ENCODE results near the gene PLXND1.
"Not testable (repeated sequence)": the region's sequence is repeated elsewhere in the genome, so short reads cannot be mapped to it uniquely, and the experiment has no call there.

PLXND1 gene

DNA sequence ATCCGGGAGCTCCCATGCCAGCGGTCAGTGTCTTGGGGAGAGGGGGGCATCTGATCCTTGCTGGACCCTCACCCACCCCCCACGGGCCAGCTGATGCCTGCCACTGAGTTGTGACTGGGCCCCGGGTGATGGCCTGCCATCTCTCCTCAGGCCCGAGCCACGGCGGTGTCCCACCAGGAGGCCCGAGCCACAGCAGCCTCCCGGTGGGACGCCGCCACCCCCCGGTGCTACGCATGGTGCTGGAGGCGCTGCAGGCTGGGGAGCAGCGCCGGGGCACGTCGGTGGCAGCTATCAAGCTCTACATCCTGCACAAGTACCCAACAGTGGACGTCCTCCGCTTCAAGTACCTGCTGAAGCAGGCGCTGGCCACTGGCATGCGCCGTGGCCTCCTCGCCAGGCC lies 59.2 kb downstream of the PLXND1 start:
- DNase-seq: no peak

DNA sequence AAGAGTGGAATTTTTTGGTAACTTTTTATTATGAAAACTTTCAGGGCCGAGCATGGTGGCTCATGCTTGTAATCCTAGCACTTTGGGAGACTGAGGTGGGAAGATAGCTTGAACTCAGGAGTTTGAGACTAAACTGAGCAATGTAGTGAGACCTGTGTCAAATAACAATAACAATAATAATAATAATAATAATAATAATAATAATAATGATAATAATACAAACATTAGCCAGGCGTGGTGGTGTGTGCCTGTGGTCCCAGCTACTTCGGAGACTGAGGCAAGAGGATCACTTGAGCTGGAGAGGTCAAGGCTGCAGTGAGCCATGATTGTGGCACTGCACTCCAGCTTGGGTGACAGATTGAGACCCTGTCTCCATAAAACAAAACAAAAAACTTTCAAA lies 60.5 kb downstream of the PLXND1 start:
- DNase-seq: not testable (repeated sequence)

DNA sequence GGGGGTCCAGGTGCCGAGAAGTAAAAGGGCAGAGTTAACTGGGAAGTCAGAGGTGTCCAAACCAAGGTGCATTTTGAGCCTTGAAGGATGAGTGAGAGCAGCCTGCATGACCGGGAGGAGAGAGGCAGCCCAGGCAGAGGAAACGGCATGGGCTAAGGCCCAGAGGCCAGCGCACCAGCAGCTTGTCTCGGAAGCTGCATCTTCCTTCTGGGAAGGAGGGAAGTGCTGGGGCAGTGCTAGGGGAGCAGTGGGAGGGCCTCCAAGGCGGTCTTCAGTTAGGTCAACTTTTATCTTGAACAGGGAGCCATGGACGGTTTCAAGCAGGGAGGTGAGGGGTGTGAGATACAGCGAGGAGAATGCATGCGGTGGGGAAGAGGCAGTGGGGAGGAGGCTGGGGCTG lies 62.5 kb downstream of the PLXND1 start:
- DNase-seq: no peak

DNA sequence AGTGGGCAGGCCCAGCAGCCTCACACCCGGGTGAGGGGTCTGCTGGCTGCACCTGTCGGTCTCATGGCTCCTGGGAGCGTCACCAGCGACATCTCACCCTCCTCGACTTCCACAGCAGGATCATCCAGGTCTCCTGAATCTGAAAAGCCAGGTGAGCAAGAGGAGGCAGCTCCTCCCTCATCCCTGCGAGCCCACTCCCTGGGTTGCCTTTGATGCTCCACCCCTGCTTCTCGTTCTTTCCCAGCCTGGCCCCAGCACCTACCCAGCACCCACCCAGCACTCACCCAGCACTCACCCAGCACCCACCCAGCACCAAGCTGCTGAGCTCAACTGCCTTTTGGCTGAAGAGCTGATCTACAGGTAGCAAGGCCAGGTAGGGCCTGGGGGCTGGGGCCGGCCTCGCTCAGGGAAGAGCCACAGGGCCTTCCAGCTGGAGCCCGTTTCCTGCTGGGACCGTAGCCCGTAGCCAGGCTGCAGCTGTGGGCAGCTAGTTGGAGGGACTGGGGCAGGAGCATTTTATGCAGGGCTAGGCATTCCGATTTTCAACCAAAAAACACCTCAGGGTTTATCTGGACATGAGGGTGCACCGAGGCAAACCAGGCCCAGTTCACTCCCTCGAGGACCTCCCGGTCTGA lies 63.2 kb downstream of the PLXND1 start, which contains the start of gene H1-8:
Gene H1-8 (plus strand): TSS at position 20 of the 635 bp plus-strand sequence. CDS start 44 bp downstream, at position 64.
- no peak for DNase-seq

DNA sequence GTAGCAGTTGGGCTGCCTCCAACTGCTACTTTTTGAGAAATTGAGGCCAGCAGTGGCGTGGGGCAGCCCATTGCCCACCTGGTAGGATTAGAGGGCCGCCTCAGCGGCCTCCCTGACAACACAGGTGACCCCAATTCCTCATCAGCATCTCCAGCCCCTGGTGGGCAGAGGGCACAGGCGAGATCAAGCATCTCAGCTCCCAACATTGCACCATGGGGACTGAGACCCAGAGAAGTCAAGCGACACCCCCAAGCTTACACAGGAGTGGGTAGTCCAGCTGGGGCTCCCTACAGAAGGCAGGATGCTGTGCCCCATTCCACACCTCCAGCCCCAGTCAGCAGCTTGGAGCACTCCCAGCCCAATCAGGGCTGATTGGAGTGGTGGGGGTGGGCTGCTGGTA lies 63.7 kb downstream of the PLXND1 start:
- DNase-seq: no peak

DNA sequence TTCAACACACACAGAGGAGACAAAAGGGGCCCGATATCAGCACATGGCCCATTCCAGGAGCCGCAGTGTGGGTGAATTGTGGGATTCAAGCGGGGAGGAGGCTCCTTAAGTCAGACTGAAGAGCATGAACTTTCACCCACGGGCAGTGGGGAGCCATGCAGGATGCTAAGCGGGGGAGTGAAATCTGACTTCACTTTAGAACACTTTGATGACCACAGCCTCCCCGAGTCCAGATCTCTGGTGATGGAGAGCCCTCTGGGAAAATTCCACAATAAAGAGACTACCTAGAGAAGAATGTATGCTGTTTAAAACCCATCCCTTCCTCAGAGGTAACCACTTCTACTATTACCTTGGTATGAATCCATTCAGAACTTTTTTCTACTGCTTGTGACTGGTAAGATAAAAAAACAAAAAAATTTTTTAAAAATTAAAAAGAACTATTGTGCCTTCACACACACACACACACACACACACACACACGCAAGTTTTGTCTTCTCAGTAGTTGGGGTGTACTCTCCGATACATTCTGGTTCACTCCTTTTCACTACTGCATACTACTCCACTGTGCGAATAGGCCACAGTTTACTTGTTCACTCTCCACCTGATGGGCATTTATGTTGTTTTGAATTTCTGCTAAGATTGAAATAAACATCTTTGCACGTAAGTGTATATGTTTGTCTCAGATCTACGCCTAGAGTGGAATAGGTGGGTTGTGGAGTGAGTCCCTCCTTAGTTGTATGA lies 65.5 kb downstream of the PLXND1 start:
- no peak for DNase-seq

DNA sequence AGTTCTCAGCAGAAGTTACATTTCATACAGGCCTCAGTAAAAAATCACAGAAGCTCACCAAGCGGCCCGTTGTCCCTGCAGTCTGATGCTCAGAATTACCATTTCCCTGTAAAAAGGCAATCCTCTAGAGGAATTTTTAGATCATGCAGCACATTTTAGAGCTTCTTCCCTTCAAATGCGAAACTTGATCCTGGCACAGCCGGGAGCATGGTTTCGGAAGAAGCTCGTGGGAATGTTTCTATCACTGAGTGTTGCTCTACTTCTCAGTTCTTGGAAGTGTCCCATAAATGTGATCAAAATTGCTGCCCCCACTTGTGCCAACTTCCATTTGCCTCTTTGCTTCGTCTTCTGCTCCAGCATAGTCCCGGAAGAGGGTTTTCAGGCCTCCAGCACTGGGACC lies 67.3 kb downstream of the PLXND1 start:
- no peak for DNase-seq

DNA sequence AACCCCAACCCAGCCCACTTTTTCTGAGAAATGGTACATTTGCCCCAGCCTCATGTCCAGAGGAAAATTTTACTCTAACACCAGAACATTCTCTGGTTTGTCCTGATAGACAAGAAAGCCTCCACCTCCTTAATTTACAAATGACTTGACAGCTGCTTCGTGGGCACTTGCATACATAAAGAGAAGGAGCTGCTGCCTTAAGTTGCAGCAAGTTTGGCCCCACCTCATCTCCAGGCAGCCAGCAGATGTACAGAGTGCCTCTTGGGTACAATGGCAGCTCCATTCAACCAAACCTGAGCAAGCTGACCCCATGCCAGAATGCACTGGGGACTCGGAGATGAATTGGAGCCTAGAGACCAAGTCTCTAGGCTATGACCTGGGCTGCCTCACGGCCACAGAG lies 69.7 kb downstream of the PLXND1 start:
- no peak for DNase-seq

DNA sequence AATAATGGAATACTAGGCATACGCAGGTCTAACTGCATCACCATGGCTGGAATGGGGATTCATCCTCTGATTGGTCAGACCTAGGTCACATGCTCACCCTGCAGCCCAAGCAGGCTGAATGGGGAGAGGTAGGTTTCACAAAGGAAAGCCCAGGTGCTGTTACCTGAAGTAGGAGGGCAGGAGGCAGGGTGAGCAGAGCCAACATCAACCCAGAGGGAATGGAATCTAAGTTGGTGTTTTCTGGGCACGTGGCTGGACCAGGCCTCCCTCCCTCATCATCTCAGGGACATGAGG lies 70.2 kb downstream of the PLXND1 start:
- DNase-seq: no peak

DNA sequence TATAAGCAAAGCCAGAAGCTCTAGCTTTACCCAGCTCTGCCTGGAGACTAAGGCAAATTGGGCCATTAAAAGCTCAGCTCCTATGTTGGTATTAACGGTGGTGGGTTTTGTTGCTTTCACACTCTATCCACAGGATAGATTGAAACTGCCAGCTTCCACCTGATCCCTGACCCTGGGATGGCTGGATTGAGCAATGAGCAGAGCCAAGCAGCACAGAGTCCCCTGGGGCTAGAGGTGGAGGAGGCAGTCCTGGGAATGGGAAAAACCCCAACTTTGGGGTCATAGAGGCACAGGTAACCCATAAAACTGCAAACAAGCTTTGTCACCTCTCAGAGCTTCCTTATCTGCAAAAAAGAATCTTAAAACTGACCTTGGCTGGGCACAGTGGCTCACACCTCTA lies 71.4 kb downstream of the PLXND1 start:
- no peak for DNase-seq

DNA sequence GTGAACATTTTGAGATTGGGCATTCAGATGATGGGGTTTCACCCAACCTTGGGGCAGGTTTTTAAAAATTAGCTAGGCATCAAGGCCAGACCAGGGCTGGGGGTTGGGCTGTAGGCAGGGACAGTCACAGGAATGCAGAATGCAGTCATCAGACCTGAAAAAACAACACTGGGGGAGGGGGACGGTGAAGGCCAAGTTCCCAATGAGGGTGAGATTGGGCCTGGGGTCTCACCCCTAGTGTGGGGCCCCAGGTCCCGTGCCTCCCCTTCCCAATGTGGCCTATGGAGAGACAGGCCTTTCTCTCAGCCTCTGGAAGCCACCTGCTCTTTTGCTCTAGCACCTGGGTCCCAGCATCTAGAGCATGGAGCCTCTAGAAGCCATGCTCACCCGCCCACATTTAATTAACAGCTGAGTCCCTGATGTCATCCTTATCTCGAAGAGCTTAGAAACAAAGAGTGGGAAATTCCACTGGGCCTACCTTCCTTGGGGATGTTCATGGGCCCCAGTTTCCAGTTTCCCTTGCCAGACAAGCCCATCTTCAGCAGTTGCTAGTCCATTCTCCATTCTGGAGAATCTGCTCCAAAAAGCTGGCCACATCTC lies 71.9 kb downstream of the PLXND1 start:
- no peak for DNase-seq

DNA sequence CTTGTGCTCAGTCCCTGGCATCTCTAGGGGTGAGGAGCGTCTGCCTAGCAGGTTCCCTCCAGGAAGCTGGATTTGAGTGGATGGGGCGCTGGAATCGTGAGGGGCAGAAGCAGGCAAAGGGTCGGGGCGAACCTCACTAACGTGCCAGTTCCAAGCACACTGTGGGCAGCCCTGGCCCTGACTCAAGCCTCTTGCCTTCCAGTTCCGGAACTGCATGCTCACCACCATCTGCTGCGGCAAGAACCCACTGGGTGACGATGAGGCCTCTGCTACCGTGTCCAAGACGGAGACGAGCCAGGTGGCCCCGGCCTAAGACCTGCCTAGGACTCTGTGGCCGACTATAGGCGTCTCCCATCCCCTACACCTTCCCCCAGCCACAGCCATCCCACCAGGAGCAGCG lies 73.1 kb downstream of the PLXND1 start:
- DNase-seq: no peak

DNA sequence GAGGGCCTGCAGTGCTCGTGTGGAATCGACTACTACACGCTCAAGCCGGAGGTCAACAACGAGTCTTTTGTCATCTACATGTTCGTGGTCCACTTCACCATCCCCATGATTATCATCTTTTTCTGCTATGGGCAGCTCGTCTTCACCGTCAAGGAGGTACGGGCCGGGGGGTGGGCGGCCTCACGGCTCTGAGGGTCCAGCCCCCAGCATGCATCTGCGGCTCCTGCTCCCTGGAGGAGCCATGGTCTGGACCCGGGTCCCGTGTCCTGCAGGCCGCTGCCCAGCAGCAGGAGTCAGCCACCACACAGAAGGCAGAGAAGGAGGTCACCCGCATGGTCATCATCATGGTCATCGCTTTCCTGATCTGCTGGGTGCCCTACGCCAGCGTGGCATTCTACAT lies 74.2 kb downstream of the PLXND1 start:
- DNase-seq: no peak

DNA sequence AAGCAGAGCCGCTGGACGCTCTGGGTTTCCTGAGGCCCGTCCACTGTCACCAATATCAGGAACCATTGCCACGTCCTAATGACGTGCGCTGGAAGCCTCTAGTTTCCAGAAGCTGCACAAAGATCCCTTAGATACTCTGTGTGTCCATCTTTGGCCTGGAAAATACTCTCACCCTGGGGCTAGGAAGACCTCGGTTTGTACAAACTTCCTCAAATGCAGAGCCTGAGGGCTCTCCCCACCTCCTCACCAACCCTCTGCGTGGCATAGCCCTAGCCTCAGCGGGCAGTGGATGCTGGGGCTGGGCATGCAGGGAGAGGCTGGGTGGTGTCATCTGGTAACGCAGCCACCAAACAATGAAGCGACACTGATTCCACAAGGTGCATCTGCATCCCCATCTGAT lies 74.8 kb downstream of the PLXND1 start:
- no peak for DNase-seq

DNA sequence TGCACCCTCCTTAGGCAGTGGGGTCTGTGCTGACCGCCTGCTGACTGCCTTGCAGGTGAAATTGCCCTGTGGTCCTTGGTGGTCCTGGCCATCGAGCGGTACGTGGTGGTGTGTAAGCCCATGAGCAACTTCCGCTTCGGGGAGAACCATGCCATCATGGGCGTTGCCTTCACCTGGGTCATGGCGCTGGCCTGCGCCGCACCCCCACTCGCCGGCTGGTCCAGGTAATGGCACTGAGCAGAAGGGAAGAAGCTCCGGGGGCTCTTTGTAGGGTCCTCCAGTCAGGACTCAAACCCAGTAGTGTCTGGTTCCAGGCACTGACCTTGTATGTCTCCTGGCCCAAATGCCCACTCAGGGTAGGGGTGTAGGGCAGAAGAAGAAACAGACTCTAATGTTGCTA lies 75.7 kb downstream of the PLXND1 start:
- no peak for DNase-seq

DNA sequence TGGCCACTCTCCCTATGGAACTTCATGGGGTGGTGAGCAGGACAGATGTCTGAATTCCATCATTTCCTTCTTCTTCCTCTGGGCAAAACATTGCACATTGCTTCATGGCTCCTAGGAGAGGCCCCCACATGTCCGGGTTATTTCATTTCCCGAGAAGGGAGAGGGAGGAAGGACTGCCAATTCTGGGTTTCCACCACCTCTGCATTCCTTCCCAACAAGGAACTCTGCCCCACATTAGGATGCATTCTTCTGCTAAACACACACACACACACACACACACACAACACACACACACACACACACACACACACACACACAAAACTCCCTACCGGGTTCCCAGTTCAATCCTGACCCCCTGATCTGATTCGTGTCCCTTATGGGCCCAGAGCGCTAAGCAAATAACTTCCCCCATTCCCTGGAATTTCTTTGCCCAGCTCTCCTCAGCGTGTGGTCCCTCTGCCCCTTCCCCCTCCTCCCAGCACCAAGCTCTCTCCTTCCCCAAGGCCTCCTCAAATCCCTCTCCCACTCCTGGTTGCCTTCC lies 76.2 kb downstream of the PLXND1 start:
- no peak for DNase-seq

DNA sequence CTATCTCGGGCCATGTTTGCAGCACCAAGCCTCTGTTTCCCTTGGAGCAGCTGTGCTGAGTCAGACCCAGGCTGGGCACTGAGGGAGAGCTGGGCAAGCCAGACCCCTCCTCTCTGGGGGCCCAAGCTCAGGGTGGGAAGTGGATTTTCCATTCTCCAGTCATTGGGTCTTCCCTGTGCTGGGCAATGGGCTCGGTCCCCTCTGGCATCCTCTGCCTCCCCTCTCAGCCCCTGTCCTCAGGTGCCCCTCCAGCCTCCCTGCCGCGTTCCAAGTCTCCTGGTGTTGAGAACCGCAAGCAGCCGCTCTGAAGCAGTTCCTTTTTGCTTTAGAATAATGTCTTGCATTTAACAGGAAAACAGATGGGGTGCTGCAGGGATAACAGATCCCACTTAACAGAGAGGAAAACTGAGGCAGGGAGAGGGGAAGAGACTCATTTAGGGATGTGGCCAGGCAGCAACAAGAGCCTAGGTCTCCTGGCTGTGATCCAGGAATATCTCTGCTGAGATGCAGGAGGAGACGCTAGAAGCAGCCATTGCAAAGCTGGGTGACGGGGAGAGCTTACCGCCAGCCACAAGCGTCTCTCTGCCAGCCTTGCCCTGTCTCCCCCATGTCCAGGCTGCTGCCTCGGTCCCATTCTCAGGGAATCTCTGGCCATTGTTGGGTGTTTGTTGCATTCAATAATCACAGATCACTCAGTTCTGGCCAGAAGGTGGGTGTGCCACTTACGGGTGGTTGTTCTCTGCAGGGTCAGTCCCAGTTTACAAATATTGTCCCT lies 76.9 kb downstream of the PLXND1 start:
- DNase-seq: no peak

DNA sequence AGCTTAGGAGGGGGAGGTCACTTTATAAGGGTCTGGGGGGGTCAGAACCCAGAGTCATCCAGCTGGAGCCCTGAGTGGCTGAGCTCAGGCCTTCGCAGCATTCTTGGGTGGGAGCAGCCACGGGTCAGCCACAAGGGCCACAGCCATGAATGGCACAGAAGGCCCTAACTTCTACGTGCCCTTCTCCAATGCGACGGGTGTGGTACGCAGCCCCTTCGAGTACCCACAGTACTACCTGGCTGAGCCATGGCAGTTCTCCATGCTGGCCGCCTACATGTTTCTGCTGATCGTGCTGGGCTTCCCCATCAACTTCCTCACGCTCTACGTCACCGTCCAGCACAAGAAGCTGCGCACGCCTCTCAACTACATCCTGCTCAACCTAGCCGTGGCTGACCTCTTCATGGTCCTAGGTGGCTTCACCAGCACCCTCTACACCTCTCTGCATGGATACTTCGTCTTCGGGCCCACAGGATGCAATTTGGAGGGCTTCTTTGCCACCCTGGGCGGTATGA lies 77.8 kb downstream of the PLXND1 start, which contains the start of gene RHO:
Gene RHO (plus strand): TSS at position 51 of the 512 bp plus-strand sequence. CDS start 95 bp downstream, at position 146.
- no peak for DNase-seq

DNA sequence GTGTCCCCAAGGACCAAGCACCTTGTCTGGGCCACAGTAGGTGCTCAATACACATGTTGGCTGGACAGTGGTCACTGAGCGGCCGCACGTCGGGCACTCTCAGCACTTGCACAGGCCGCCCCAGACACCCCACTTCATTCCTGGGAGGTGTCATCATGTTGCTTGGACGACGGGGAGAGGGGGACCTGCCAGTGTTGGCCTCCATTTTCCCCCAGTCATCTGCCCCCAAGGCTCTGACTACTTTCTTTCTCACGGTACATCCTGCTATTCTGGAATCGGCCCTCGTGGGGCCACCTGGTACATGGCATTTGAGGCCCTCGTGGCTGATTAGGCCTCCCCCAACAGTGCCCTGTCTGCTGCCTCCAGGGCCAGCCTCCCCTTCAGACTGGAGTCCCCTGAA lies 79.2 kb downstream of the PLXND1 start:
- no peak for DNase-seq

DNA sequence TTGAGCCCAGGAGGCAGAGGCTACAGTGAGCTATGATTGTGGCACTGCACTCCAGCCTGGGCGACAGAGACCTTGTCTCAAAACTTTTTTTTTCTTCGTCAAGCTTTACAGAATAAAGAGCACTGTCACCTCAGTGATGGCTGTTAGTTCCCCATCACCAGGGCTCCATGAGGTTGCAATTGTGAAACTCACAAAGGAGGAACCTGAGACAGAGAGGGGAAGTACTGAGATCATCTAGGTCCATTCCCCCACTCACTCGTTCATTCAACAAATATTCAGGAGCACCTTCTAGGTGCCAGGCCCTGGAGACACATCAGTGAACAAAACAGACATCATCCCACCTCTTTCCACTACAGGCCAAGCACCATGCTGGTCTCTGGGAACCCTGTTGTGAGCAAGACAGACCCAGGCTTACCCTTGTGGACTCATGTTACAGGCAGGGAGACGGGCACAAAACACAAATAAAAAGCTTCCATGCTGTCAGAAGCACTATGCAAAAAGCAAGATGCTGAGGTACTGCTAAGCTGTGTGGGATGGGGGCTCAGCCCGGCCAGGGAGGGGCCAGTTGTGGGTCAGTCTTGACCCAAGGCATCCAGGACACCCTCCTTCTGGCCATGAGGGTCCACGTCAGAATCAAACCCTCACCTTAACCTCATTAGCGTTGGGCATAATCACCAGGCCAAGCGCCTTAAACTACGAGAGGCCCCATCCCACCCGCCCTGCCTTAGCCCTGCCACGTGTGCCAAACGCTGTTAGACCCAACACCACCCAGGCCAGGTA lies 80.2 kb downstream of the PLXND1 start:
- peak; percentile 30 to 71 for DNase-seq

DNA sequence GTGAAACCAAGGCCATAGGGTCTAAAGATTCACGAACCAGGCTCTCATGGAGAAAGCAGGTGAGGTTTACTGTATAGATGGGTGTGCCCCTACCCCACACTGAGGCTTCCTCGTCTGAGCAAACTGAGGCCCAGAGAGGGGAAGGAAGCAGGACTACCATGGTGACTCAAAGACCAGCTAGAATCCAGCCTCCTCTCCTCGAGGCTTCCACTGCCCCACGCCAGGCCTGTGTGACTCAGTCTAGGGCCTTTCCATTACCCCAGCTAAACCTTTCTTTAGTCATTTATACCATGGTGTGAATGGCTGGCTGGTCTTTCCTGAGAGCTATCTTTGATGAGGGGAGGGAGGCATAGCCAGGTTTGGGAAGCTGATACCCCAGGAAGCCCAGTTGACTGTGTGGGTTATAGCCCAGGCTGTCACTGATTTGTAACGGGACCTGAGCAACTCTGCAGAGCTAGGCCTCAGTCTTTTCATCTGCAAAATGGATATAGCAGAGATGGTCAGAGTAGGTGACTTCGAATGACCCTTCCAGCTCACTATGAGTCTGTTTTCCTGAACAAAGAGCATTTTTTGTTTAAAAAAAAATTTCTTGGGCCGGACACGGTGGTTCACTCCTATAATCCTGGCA lies 81.0 kb downstream of the PLXND1 start:
- DNase-seq: peak in 1 of 2 donors; percentile 68

DNA sequence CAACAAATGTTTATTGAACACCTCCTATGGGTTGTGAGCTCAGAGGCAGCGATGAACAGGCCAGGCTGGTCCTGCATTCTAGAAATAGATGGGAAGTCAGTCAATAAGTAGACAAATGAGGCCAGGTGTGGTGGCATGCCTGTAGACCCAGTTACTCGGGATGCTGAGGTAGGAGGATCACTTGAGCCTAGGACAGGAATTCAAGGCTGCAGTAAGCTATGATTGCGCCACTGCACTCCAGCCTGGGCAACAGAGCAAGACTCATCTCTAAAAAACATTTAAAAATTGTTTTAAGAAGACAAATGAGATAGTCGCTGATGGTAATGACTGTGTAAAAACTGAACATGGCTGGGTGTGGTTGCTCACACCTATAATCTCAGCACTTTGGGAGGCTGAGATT lies 82.4 kb downstream of the PLXND1 start:
- DNase-seq: no peak
